Activated CD8-positive, alpha-beta T cell treated with anti-CD3 and anti-CD28 coated beads for 36 hours (primary cell): Measurements from ENCODE around the gene DNASE1L2. TPM values are rescaled to one million over a fixed set of nuclear protein-coding genes. Genes with fewer than 3 reads are reported as not detected.

Experiments used
- ATAC-seq: fragments of 200-7000 bp; cut with Tn5 transposase; one replicate; pipeline ENCODE4 v1.10.0; 2021; ENCODE audit warnings: mild to moderate bottlenecking, moderate library complexity
- CTCF ChIA-PET: fragments of 350-600 bp; sonication (Branson Sonifier 250); formaldehyde crosslinking; loops from one replicate; lab custom pipeline; 2021; ENCODE audit warnings: antibody characterized with exemption; lab: Charles Lee
- POLR2A ChIA-PET: fragments of 350-600 bp; sonication (Branson Sonifier 250); formaldehyde crosslinking; loops from one replicate; lab custom pipeline; 2021; ENCODE audit warnings: antibody characterized with exemption; lab: Charles Lee
- DNase-seq: peaks from one replicate; pipeline ENCODE4 v3.0.0-alpha.2; 2020
- H3K27ac Mint-ChIP-seq: one replicate; pipeline ENCODE4 v1.8.0; 2021; ENCODE audit warnings: mild to moderate bottlenecking, mixed read lengths
- H3K27me3 Mint-ChIP-seq: one replicate; pipeline ENCODE4 v1.8.0; 2021; ENCODE audit warnings: mixed read lengths
- H3K36me3 Mint-ChIP-seq: one replicate; pipeline ENCODE4 v1.8.0; 2021; ENCODE audit warnings: low read depth, mixed read lengths
- H3K4me1 Mint-ChIP-seq: one replicate; pipeline ENCODE4 v1.8.0; 2021; ENCODE audit warnings: low read depth, mixed read lengths
- H3K4me3 Mint-ChIP-seq: one replicate; pipeline ENCODE4 v1.8.0; 2021; ENCODE audit warnings: mild to moderate bottlenecking, moderate library complexity, mixed read lengths
- H3K9me3 Mint-ChIP-seq: one replicate; pipeline ENCODE4 v1.8.0; 2021; ENCODE audit warnings: mixed read lengths
- intact Hi-C: fragments of 100-400 bp; cut with micrococcal nuclease; formaldehyde crosslinking; loops from one replicate; pipeline ENCODE4 v1.10.0; 2022
- total RNA-seq, 2 experiments: library from RNA; stranded (reverse); gene quantifications; one replicate each; pipeline ENCODE4 v1.2.3, GENCODE V29; 2021
- TF ChIP-seq, protein P1 (sequence below): fragments of 200-600 bp; IDR thresholded peaks from one replicate; pipeline ENCODE4 v1.8.0; 2022; ENCODE audit warnings: antibody characterized with exemption, mild to moderate bottlenecking

The DNASE1L2 gene
- total RNA-seq, 2 experiments from 2014 or later, result 0.32 to 0.51 TPM

DNA sequence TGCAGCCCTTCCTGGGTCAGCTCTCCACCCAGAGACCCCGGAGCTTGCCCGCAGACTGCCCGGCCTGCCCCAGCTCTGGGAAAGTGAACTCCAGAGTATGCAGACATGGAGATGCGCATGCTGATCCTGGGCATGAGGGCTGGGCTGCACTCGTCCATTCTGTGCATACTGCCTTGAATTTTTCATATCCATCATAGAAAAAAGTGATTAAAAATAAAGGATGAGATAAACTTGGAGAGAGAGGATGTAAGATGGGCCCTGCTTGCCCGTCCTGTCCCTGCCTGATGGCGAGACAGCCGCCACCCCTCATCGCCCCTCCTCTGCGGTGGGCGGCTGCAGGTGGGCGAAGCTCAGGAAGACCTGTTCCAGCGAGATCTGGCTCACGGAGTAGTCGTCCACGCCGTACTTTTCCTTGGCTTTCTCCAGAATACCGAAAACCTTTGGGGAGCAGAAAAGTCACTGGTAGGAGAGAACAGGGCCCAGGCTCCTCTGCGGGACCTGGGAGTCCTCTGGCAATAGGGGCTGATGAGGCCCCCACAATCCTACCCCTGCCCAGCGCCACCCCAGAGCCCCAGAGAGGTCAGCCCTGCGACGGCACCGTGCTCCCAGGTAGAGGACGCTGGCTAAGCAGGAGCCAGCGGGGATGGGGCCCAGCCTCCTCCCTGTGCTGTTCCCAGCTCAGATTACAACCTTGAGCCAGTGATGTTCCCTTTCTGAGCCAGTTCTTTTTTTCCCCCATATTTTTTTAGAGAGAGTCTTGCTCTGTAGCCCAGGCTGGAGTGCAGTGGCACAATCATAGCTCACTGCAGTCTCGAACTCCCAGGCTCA is 40.3 kb downstream of the DNASE1L2 start:
- ChIA-PET CTCF (no interaction called here), POLR2A (interaction anchor here (0.6 to 1.3 kb wide), 4 partner anchors 19 to 220 kb away, joined by 3 to 5 read pairs (median 4); no protein-coding TSS in a partner anchor)
- ATAC-seq, result no peak
- intact Hi-C loops, result no loop called here
- DNase-seq, result no peak
- H3K27ac Mint-ChIP-seq, result no peak overlapping the region
- H3K4me1 Mint-ChIP-seq, result no peaks in the 10 kb centered on the region
- no peaks in the 10 kb centered on the region for H3K36me3 Mint-ChIP-seq
- no peak overlapping the region for H3K4me3 Mint-ChIP-seq
- TF ChIP-seq, protein P1, sequence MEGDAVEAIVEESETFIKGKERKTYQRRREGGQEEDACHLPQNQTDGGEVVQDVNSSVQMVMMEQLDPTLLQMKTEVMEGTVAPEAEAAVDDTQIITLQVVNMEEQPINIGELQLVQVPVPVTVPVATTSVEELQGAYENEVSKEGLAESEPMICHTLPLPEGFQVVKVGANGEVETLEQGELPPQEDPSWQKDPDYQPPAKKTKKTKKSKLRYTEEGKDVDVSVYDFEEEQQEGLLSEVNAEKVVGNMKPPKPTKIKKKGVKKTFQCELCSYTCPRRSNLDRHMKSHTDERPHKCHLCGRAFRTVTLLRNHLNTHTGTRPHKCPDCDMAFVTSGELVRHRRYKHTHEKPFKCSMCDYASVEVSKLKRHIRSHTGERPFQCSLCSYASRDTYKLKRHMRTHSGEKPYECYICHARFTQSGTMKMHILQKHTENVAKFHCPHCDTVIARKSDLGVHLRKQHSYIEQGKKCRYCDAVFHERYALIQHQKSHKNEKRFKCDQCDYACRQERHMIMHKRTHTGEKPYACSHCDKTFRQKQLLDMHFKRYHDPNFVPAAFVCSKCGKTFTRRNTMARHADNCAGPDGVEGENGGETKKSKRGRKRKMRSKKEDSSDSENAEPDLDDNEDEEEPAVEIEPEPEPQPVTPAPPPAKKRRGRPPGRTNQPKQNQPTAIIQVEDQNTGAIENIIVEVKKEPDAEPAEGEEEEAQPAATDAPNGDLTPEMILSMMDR, result no peak
- H3K27me3 Mint-ChIP-seq, result no peaks in the 10 kb centered on the region
- H3K9me3 Mint-ChIP-seq, result no peaks in the 10 kb centered on the region

DNA sequence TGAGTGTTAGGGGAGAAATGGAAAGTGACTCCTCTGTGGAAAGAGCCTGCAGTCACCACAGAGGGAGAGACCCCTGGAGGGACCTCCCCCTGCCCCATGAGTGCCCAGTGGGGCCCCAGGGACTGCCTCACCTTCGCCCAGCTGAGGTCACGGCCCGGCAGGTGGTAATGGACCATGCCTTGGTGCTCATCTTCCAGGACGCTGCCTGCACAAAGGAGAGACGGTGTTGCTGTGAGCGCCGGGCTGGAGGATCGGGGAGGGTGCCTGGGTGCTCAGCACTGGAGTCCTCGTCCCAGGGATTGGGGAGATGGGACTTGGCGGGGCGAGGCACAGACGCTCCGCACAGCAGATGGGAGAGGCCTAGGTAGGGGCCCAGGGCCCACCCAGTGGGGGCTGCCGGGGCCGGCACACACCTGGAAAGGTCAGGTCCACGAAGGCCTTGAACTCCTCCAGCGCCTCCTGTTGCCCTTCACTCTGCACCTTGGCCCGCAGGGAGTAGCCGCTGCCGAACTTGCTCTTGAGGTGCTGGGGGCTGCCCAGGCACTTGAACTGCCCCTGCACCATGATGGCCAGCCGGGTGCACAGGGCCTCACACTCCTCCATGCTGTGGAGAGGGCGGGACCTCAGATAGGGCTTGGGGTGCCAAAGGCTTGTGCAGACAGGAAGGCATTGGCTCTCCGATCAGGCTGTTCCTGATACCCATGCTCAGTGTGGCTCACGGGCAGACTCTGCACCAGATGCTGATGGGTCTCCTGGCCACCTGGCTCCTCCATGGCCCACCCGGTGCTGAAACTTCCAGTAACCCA is 41.4 kb downstream of the DNASE1L2 start:
- intact Hi-C loops, result no loop called here
- no peak overlapping the region for H3K4me3 Mint-ChIP-seq
- TF ChIP-seq, protein P1, result no peak
- DNase-seq (no peak), ATAC-seq (no peak)
- ChIA-PET CTCF (no interaction called here), POLR2A (interaction anchor here (0.6 to 1.3 kb wide), 2 partner anchors 26 to 31 kb away, joined by 3 to 4 read pairs; no protein-coding TSS in a partner anchor)
- no peaks in the 10 kb centered on the region for H3K27me3 Mint-ChIP-seq
- no peaks in the 10 kb centered on the region for H3K9me3 Mint-ChIP-seq
- H3K4me1 Mint-ChIP-seq, result no peaks in the 10 kb centered on the region
- no peaks in the 10 kb centered on the region for H3K36me3 Mint-ChIP-seq
- no peak overlapping the region for H3K27ac Mint-ChIP-seq

DNA sequence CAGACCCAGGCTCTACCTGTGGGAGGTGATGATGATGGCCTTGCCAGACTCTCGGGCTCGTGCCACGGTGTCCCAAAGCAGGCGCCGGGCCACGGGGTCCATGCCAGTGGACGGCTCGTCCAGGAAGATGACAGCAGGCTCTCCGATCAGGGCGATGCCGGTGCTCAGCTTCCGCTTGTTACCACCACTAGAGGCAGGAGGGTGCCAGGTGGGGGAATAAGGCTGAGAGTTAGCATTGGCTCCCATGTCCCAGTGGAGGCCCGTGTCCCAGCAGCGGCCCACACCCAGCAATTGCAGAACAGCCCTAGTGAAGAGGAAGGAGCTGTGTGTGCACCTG is 42.0 kb downstream of the DNASE1L2 start:
- DNase-seq, result no peak
- intact Hi-C loops, result no loop called here
- no peak overlapping the region for H3K27ac Mint-ChIP-seq
- no peaks in the 10 kb centered on the region for H3K36me3 Mint-ChIP-seq
- H3K9me3 Mint-ChIP-seq, result no peaks in the 10 kb centered on the region
- CTCF ChIA-PET, result interaction anchor here (1.2 kb wide), 1 partner anchor 83 kb away, joined by 4 read pairs; no protein-coding TSS in a partner anchor
- TF ChIP-seq, protein P1, result no peak
- H3K4me3 Mint-ChIP-seq, result no peak overlapping the region
- no peaks in the 10 kb centered on the region for H3K4me1 Mint-ChIP-seq
- POLR2A ChIA-PET, result no interaction called here
- no peak for ATAC-seq
- no peaks in the 10 kb centered on the region for H3K27me3 Mint-ChIP-seq

DNA sequence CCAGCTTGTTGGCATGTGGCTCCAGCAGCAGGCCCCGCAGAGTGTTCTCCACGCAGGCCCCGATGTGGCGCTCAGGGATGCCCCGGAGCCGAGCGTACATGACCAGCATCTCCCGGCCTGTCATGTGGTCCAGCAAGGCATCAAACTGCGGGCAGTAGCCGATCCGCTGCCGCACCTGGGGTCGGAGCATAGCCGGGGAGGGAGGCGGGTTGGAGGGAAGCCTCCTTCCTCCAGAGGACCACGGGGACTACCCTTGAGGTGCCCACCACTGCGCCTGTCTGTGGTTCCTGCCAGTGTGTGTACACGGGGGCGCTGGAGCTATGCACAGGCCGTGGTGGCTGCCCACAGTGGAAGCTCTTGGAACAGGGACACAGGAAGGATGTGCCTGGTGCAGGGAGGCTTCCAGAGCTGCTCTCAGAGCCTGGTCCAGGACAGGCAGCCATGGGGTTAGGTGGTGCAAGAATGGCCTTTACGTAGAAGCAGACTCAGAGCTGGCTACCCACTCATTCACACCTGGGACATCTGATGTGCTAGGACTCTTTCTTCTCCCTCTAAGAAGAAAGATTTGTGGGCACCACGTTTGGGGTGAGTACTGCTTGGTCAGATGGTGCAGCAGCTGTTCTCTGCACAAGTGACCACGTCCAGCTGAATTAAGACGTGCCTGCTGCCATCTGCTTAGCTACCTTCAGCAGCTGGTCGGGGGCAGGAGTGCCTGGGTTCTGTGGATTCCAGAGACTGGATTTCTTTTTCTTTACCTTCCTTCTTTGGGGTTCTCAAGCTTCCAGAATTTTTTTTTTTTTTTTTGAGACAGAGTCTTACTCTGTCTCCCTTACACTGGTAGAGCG is 42.9 kb downstream of the DNASE1L2 start:
- ChIA-PET CTCF (interaction anchor here (1.2 kb wide), 1 partner anchor 84 kb away, joined by 4 read pairs; no protein-coding TSS in a partner anchor), POLR2A (interaction anchor here (1.2 kb wide), 1 partner anchor 27 kb away, joined by 6 read pairs; the partner anchor contains the start of gene ECI1)
- Mint-ChIP-seq H3K27ac (no peak overlapping the region), H3K27me3 (no peaks in the 10 kb centered on the region), H3K36me3 (no peaks in the 10 kb centered on the region), H3K9me3 (no peaks in the 10 kb centered on the region), H3K4me3 (no peak overlapping the region), H3K4me1 (no peaks in the 10 kb centered on the region)
- DNase-seq (no peak), ATAC-seq (no peak)
- intact Hi-C loops, result no loop called here
- TF ChIP-seq, protein P1, result no peak
